GM21786 (cell line): ENCODE results near the gene QSOX2.

ENCODE experiments used
- ATAC-seq: cut with Tn5 transposase; IDR thresholded peaks from one replicate; pipeline ENCODE4 v1.9.1; 2021; ENCODE audit not compliant: unreplicated experiment

Gene QSOX2

GRCh38 chr9:136178061-136178772 lies 67.4 kb downstream of the QSOX2 start:
- no peak for ATAC-seq

DNA sequence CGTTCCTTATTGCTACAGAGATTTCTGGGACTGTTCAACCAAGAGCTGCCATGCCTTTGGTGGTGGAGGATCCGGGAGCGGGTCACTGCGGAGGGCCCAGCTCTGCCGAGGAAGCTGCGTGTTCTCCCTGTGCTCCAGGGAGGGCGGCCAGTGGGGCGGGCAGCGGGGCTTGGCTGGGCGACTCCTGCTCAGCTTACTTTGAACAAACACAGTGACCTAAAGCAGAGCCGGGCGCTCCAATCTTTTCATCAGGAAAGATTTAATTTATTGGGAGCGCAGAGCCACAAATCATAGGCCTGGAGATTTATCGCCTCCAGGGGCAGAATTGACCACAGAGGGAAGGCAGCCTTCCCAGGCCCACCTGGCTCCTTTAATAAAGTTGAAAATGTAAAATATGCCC lies 68.4 kb downstream of the QSOX2 start:
- ATAC-seq = no peak

- no peak for ATAC-seq
Observed at GRCh38 chr9:136175616-136176197, 69.9 kb downstream of the QSOX2 start.

- ATAC-seq = no peak
Observed at GRCh38 chr9:136174779-136175615, 70.6 kb downstream of the QSOX2 start.

- no peak for ATAC-seq
Observed at GRCh38 chr9:136173648-136174290, 71.8 kb downstream of the QSOX2 start.

GRCh38 chr9:136172412-136173079 lies 73.1 kb downstream of the QSOX2 start:
- no peak for ATAC-seq

GRCh38 chr9:136171801-136172411 lies 73.7 kb downstream of the QSOX2 start:
- ATAC-seq = no peak

DNA sequence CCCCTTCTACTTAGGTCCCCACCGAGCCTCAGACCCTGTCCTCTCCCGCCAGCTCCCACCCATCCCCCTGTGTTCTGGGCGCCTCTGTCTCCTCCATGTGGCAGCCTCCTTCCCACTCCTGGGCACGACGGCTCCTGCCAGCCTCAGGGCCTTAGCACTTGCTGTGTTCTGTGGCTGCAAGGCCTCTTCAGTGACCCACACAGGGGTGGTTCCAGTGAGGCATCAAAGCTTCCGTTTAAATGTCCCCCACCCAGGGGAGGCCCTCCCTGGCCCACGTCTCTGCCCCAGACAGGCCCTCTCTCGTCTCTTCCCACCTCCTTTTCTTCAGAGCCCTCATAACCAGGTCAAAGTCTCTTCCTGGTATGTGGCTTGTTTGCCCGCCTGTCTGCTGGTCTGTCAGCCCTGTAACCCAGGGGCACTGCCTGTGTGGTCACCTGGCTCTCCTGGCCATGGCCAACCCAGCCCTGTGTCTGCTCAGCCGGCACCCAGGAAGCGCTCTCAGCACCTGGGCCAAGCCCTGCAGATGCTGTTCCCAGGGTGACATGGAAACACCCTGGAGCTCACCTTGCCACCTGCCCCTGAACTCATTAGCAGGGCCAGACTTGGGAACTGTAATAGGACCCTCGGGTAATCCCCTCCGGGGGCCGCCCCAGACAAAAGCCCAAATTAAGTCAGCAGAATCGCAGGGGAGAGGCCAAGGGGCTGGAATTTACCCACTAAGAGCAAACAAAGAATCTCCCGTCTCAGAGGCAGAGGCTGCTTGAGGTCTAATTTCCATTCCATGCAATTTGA lies 74.4 kb downstream of the QSOX2 start:
- no peak for ATAC-seq

GRCh38 chr9:136170006-136170901 lies 75.4 kb downstream of the QSOX2 start:
- ATAC-seq = no peak

GRCh38 chr9:136169495-136169894 lies 76.1 kb downstream of the QSOX2 start:
- no peak for ATAC-seq

DNA sequence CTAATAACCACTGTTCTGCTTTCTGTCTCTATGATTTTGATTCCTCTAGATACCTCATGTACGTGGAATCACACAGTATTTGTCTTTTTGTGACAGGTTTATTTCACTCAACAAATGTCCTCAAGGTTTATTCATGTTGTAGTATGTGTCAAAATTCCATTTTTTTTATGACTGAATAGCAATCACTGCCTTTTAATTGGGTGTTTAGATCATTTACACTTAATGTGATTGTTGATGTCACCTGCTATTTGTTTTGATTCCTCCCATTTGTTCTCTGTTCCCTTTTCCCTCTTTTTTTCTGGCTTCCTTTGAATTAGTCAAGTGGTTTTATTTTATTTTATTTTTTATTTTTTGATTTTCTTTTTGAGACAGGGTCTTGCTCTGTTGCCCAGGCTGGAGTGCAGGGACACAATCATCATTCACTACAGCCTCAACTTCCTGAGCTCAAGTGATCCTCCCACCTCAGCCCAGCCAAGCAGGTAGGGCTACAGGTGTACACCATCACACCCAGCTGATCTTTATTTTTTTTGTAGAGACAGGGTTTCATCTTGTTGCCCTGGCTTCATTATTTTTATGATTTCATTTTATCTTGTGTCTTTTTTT lies 82.3 kb downstream of the QSOX2 start:
- no peak for ATAC-seq

- ATAC-seq = no peak
Observed at GRCh38 chr9:136160995-136161610, 84.5 kb downstream of the QSOX2 start.

GRCh38 chr9:136160381-136160841 lies 85.2 kb downstream of the QSOX2 start:
- no peak for ATAC-seq

- no peak for ATAC-seq
Observed at GRCh38 chr9:136159851-136160250, 85.8 kb downstream of the QSOX2 start.

GRCh38 chr9:136157477-136158265 lies 87.9 kb downstream of the QSOX2 start:
- no peak for ATAC-seq
